IMR-90 (cell line): ENCODE data around the gene FSTL5.

ENCODE experiments used
- BHLHE40 ChIP-seq: fragments of 150-350 bp; IDR thresholded peaks from 2 replicates; pipeline ENCODE4 v1.6.1; 2016; ENCODE audit warnings: mild to moderate bottlenecking, low read depth, low read length
- FOS ChIP-seq: fragments of 150-350 bp; IDR thresholded peaks from 2 replicates; pipeline ENCODE4 v1.6.1; 2016; ENCODE audit warnings: low read depth, low read length
- MAZ ChIP-seq: IDR thresholded peaks from 2 replicates; pipeline ENCODE4 v1.6.1; 2012; ENCODE audit warnings: low read depth, mild to moderate bottlenecking, low read length, improper control_type of control experiment, moderate library complexity, borderline replicate concordance
- MXI1 ChIP-seq: IDR thresholded peaks from 2 replicates; pipeline ENCODE4 v1.6.1; 2012; ENCODE audit warnings: low read depth, mild to moderate bottlenecking, low read length, moderate library complexity, borderline replicate concordance
- POLR2A ChIP-seq: IDR thresholded peaks from 2 replicates; pipeline ENCODE4 v1.6.1; 2012; ENCODE audit warnings: mild to moderate bottlenecking, low read depth, low read length
- RFX5 ChIP-seq: IDR thresholded peaks from 2 replicates; pipeline ENCODE4 v1.8.0; 2012; ENCODE audit warnings: low read depth, mild to moderate bottlenecking, low read length, moderate library complexity
- TF ChIP-seq, protein P1 (sequence below): conservative IDR thresholded peaks from 2 replicates; pipeline ENCODE4 v1.5.1; 2012; ENCODE audit warnings: mild to moderate bottlenecking, low read depth, low read length, improper control_type of control experiment
- TF ChIP-seq, protein P2 (sequence below): fragments of 150-350 bp; IDR thresholded peaks from 2 replicates; pipeline ENCODE4 v1.6.1; 2016; ENCODE audit warnings: low read depth, mild to moderate bottlenecking, low read length, moderate library complexity, borderline replicate concordance

DNA sequence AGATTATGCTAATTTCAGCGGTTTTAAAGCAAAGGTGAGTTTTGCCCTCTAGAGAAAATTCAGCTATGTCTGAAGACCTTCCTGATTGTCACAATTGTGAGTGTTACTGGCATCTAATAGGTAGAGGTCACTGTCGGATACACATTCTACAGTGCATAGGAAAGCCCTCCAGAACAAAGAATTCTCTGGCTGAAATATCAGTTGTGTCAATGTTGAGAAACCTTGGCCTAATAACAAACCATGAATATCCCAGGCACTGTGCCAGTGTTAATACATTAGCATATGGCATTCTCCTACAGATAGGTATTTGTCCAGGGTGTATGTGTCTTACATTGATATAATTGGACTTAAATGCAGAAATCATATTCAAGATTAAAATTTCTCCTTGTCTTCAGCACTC lies 294.3 kb downstream of the FSTL5 start:
- TF ChIP-seq MAZ (no peak), RFX5 (no peak), POLR2A (no peak), MXI1 (no peak), FOS (no peak), BHLHE40 (no peak)
- TF ChIP-seq, protein P1, sequence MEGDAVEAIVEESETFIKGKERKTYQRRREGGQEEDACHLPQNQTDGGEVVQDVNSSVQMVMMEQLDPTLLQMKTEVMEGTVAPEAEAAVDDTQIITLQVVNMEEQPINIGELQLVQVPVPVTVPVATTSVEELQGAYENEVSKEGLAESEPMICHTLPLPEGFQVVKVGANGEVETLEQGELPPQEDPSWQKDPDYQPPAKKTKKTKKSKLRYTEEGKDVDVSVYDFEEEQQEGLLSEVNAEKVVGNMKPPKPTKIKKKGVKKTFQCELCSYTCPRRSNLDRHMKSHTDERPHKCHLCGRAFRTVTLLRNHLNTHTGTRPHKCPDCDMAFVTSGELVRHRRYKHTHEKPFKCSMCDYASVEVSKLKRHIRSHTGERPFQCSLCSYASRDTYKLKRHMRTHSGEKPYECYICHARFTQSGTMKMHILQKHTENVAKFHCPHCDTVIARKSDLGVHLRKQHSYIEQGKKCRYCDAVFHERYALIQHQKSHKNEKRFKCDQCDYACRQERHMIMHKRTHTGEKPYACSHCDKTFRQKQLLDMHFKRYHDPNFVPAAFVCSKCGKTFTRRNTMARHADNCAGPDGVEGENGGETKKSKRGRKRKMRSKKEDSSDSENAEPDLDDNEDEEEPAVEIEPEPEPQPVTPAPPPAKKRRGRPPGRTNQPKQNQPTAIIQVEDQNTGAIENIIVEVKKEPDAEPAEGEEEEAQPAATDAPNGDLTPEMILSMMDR, result no peak
- TF ChIP-seq, protein P2, sequence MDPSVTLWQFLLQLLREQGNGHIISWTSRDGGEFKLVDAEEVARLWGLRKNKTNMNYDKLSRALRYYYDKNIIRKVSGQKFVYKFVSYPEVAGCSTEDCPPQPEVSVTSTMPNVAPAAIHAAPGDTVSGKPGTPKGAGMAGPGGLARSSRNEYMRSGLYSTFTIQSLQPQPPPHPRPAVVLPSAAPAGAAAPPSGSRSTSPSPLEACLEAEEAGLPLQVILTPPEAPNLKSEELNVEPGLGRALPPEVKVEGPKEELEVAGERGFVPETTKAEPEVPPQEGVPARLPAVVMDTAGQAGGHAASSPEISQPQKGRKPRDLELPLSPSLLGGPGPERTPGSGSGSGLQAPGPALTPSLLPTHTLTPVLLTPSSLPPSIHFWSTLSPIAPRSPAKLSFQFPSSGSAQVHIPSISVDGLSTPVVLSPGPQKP, result no peak
